NCI-H1048 (cell line): Measurements from ENCODE around the gene TIMM22.
A peak's percentile ranks its signal among the peaks of the same experiment; 100 is the strongest.
"Not testable (repeated sequence)": the region's sequence is repeated elsewhere in the genome, so short reads cannot be mapped to it uniquely, and the experiment has no call there.

Experiments
- DNase-seq: peaks from one replicate; lab custom pipeline; 2025; lab: John Stamatoyannopoulos, UW

Gene TIMM22

GRCh38 chr17:973053-973452 lies 23.9 kb upstream of the TIMM22 start:
- DNase-seq = no peak

- not testable (repeated sequence) for DNase-seq
Observed at GRCh38 chr17:974778-975177, 22.2 kb upstream of the TIMM22 start.

- no peak for DNase-seq
Observed at GRCh38 chr17:975371-975915, 21.5 kb upstream of the TIMM22 start.

GRCh38 chr17:976312-976711 lies 20.6 kb upstream of the TIMM22 start:
- DNase-seq = no peak

- DNase-seq = no peak
Observed at GRCh38 chr17:977166-977565, 19.8 kb upstream of the TIMM22 start.

- DNase-seq = no peak
Observed at GRCh38 chr17:978103-979093, 18.5 kb upstream of the TIMM22 start.

- DNase-seq = no peak
Observed at GRCh38 chr17:979212-979538, 17.8 kb upstream of the TIMM22 start.

- peak; percentile 21 for DNase-seq
Observed at GRCh38 chr17:979539-980405, 17.2 kb upstream of the TIMM22 start, which contains the start of gene NXN. NXN (minus strand) TSS chr17:979776.

GRCh38 chr17:980406-981291 lies 16.3 kb upstream of the TIMM22 start:
- peak; percentile 84 for DNase-seq

- no peak for DNase-seq
Observed at GRCh38 chr17:981292-981658, 15.7 kb upstream of the TIMM22 start.

- no peak for DNase-seq
Observed at GRCh38 chr17:983921-984320, 13.0 kb upstream of the TIMM22 start.

- DNase-seq = no peak
Observed at GRCh38 chr17:986322-986929, 10.5 kb upstream of the TIMM22 start.

GRCh38 chr17:987931-988330 lies 9.0 kb upstream of the TIMM22 start:
- DNase-seq = no peak

- no peak for DNase-seq
Observed at GRCh38 chr17:988561-988960, 8.4 kb upstream of the TIMM22 start.

- DNase-seq = no peak
Observed at GRCh38 chr17:992933-993332, 4.0 kb upstream of the TIMM22 start.

- not testable (repeated sequence) for DNase-seq
Observed at GRCh38 chr17:995324-995723, 1.6 kb upstream of the TIMM22 start.

- DNase-seq = no peak
Observed at GRCh38 chr17:998111-998510, 1.2 kb downstream of the TIMM22 start.

GRCh38 chr17:1000597-1001461 lies 3.9 kb downstream of the TIMM22 start:
- no peak for DNase-seq

- DNase-seq = no peak
Observed at GRCh38 chr17:1001640-1002411, 4.9 kb downstream of the TIMM22 start.

- DNase-seq = no peak
Observed at GRCh38 chr17:1002412-1002753, 5.5 kb downstream of the TIMM22 start.
